HEK293 (cell line): Measurements from ENCODE around the gene COQ6.
"Not testable (repeated sequence)": the region's sequence is repeated elsewhere in the genome, so short reads cannot be mapped to it uniquely, and the experiment has no call there.

Source experiments
- CTCF ChIA-PET: fragments of 350-600 bp; formaldehyde crosslinking; extraction: SDS; loops from one replicate; lab custom pipeline; 2021; ENCODE audit warnings: antibody characterized with exemption; lab: Yijun Ruan, JAX
- POLR2A ChIA-PET: fragments of 300-600 bp; formaldehyde crosslinking; extraction: SDS; loops from one replicate; lab custom pipeline; 2020; ENCODE audit warnings: antibody characterized with exemption, inconsistent platforms; lab: Yijun Ruan, JAX
- H3K27ac ChIP-seq: fragments of 200-500 bp; sonication (Bioruptor generic); 2 replicates; pipeline ENCODE4 v1.5.1; 2014; ENCODE audit warnings: low read depth, low read length, control low read depth, inconsistent platforms; ENCODE audit errors: extremely low read depth
- H3K36me3 ChIP-seq, 2 experiments: fragments of 200-500 bp in 1 of 2; sonication (Bioruptor generic) in 1 of 2; 1 replicate in 1 of 2; 2 replicates in 1 of 2; pipeline ENCODE4 v1.5.1; 2014 to 2017; ENCODE audit warnings: inconsistent platforms in 2 of 2, low read length in 2 of 2; ENCODE audit not compliant: control insufficient read depth in 2 of 2, insufficient read depth in 1 of 2
- H3K4me1 ChIP-seq: fragments of 200-500 bp; sonication (Bioruptor generic); 2 replicates; pipeline ENCODE4 v1.5.1; 2014; ENCODE audit warnings: mild to moderate bottlenecking, low read length, inconsistent platforms; ENCODE audit not compliant: control insufficient read depth, insufficient read depth
- H3K4me3 ChIP-seq: 2 replicates; pipeline ENCODE4 v1.5.1; 2011; ENCODE audit warnings: low read depth, mild to moderate bottlenecking, control low read depth, low read length, moderate library complexity
- H3K9me3 ChIP-seq: fragments of 200-500 bp; sonication (Bioruptor generic); 2 replicates; pipeline ENCODE4 v1.5.1; 2014; ENCODE audit warnings: low read depth, low read length, inconsistent platforms; ENCODE audit not compliant: control insufficient read depth, insufficient read depth
- GLIS2 ChIP-seq: fragments of 450-650 bp; formaldehyde crosslinking; IDR thresholded peaks from 2 replicates; pipeline ENCODE4 v1.5.1; 2016; ENCODE audit warnings: missing biosample characterization, missing genetic modification characterization
- HOXA7 ChIP-seq: sonication (generic); formaldehyde crosslinking; IDR thresholded peaks from 2 replicates; pipeline ENCODE4 v1.8.1; 2022; ENCODE audit warnings: missing genetic modification reagents, borderline replicate concordance
- YY1 ChIP-seq: fragments of 450-650 bp; formaldehyde crosslinking; IDR thresholded peaks from 2 replicates; pipeline ENCODE4 v1.5.1; 2018; ENCODE audit warnings: missing biosample characterization, missing genetic modification characterization
- ZBTB21 ChIP-seq: fragments of 450-650 bp; formaldehyde crosslinking; IDR thresholded peaks from 2 replicates; pipeline ENCODE4 v1.5.1; 2017; ENCODE audit warnings: missing biosample characterization, missing genetic modification characterization
- ZIC2 ChIP-seq: fragments of 450-650 bp; formaldehyde crosslinking; IDR thresholded peaks from 2 replicates; pipeline ENCODE4 v1.5.1; 2016; ENCODE audit warnings: missing biosample characterization, missing genetic modification characterization
- ZNF121 ChIP-seq: fragments of 450-650 bp; formaldehyde crosslinking; IDR thresholded peaks from 2 replicates; pipeline ENCODE4 v1.5.1; 2016; ENCODE audit warnings: missing biosample characterization, missing genetic modification characterization
- ZNF146 ChIP-seq: fragments of 450-650 bp; formaldehyde crosslinking; IDR thresholded peaks from 2 replicates; pipeline ENCODE4 v1.5.1; 2016; ENCODE audit warnings: missing biosample characterization, missing genetic modification characterization
- ZNF155 ChIP-seq: fragments of 450-650 bp; formaldehyde crosslinking; IDR thresholded peaks from 2 replicates; pipeline ENCODE4 v1.5.1; 2016; ENCODE audit warnings: missing biosample characterization, missing genetic modification characterization
- ZNF157 ChIP-seq: fragments of 450-650 bp; formaldehyde crosslinking; IDR thresholded peaks from 2 replicates; pipeline ENCODE4 v1.5.1; 2016; ENCODE audit warnings: missing biosample characterization, missing genetic modification characterization
- ZNF169 ChIP-seq: fragments of 450-650 bp; formaldehyde crosslinking; IDR thresholded peaks from 2 replicates; pipeline ENCODE4 v1.5.1; 2016; ENCODE audit warnings: missing biosample characterization, missing genetic modification characterization
- ZNF248 ChIP-seq: fragments of 450-650 bp; formaldehyde crosslinking; IDR thresholded peaks from 2 replicates; pipeline ENCODE4 v1.5.1; 2017; ENCODE audit warnings: missing biosample characterization, missing genetic modification characterization
- ZNF280C ChIP-seq: fragments of 450-650 bp; formaldehyde crosslinking; IDR thresholded peaks from 2 replicates; pipeline ENCODE4 v1.5.1; 2016; ENCODE audit warnings: missing biosample characterization, missing genetic modification characterization
- ZNF302 ChIP-seq: fragments of 450-650 bp; formaldehyde crosslinking; IDR thresholded peaks from 2 replicates; pipeline ENCODE4 v1.5.1; 2016; ENCODE audit warnings: missing biosample characterization, missing genetic modification characterization, low read depth
- ZNF311 ChIP-seq: fragments of 450-650 bp; formaldehyde crosslinking; IDR thresholded peaks from 2 replicates; pipeline ENCODE4 v1.5.1; 2017; ENCODE audit warnings: missing biosample characterization, missing genetic modification characterization, borderline replicate concordance
- ZNF514 ChIP-seq: fragments of 450-650 bp; formaldehyde crosslinking; IDR thresholded peaks from 2 replicates; pipeline ENCODE4 v1.5.1; 2016; ENCODE audit warnings: missing biosample characterization, missing genetic modification characterization
- ZNF558 ChIP-seq: fragments of 450-650 bp; formaldehyde crosslinking; IDR thresholded peaks from 2 replicates; pipeline ENCODE4 v1.5.1; 2016; ENCODE audit warnings: missing biosample characterization, missing genetic modification characterization
- ZNF560 ChIP-seq: fragments of 450-650 bp; formaldehyde crosslinking; IDR thresholded peaks from 2 replicates; pipeline ENCODE4 v1.5.1; 2017; ENCODE audit warnings: missing biosample characterization, missing genetic modification characterization, borderline replicate concordance
- ZNF585B ChIP-seq: fragments of 450-650 bp; formaldehyde crosslinking; IDR thresholded peaks from 2 replicates; pipeline ENCODE4 v1.5.1; 2016; ENCODE audit warnings: missing biosample characterization, missing genetic modification characterization
- ZNF610 ChIP-seq: fragments of 450-650 bp; formaldehyde crosslinking; IDR thresholded peaks from 2 replicates; pipeline ENCODE4 v1.5.1; 2016; ENCODE audit warnings: missing biosample characterization, missing genetic modification characterization, borderline replicate concordance
- ZNF639 ChIP-seq: fragments of 450-650 bp; formaldehyde crosslinking; IDR thresholded peaks from 2 replicates; pipeline ENCODE4 v1.5.1; 2016; ENCODE audit warnings: missing biosample characterization, missing genetic modification characterization
- ZNF660 ChIP-seq: fragments of 450-650 bp; IDR thresholded peaks from 2 replicates; pipeline ENCODE4 v1.5.1; 2018; ENCODE audit warnings: missing biosample characterization, mild to moderate bottlenecking, missing genetic modification characterization
- ZNF701 ChIP-seq: fragments of 450-650 bp; formaldehyde crosslinking; IDR thresholded peaks from 2 replicates; pipeline ENCODE4 v1.5.1; 2016; ENCODE audit warnings: missing biosample characterization, missing genetic modification characterization
- ZSCAN30 ChIP-seq: fragments of 450-650 bp; IDR thresholded peaks from 2 replicates; pipeline ENCODE4 v1.5.1; 2018; ENCODE audit warnings: missing biosample characterization, mild to moderate bottlenecking, missing genetic modification characterization, moderate library complexity
- TF ChIP-seq, protein P1 (sequence below): fragments of 450-650 bp; formaldehyde crosslinking; IDR thresholded peaks from 2 replicates; pipeline ENCODE4 v1.5.1; 2016; ENCODE audit warnings: missing biosample characterization, missing genetic modification characterization

The COQ6 gene

GRCh38 chr14:73997944-73998447, 47.9 kb downstream of the COQ6 start:
- Histone ChIP-seq H3K4me1 (no peaks in the 10 kb centered on the region), H3K27ac (no peak overlapping the region), H3K36me3 (peaks cover 0 to 4% of the 10 kb centered on the region in 2 experiments; a peak in 2 of 3 replicates), H3K4me3 (no peak overlapping the region), H3K9me3 (no peaks in the 10 kb centered on the region)
- ChIA-PET POLR2A (no interaction called here), CTCF (no interaction called here)
- TF ChIP-seq ZNF560 (no peak), ZNF701 (no peak), ZNF280C (no peak), ZNF610 (tag by site-specific recombination) (no peak), ZBTB21 (tag by site-specific recombination) (no peak), ZNF146 (no peak), ZNF585B (tag by site-specific recombination) (no peak), ZNF514 (tag by site-specific recombination) (no peak), ZNF558 (tag by site-specific recombination) (no peak), ZNF248 (tag by site-specific recombination) (no peak)
- TF ChIP-seq, protein P1, sequence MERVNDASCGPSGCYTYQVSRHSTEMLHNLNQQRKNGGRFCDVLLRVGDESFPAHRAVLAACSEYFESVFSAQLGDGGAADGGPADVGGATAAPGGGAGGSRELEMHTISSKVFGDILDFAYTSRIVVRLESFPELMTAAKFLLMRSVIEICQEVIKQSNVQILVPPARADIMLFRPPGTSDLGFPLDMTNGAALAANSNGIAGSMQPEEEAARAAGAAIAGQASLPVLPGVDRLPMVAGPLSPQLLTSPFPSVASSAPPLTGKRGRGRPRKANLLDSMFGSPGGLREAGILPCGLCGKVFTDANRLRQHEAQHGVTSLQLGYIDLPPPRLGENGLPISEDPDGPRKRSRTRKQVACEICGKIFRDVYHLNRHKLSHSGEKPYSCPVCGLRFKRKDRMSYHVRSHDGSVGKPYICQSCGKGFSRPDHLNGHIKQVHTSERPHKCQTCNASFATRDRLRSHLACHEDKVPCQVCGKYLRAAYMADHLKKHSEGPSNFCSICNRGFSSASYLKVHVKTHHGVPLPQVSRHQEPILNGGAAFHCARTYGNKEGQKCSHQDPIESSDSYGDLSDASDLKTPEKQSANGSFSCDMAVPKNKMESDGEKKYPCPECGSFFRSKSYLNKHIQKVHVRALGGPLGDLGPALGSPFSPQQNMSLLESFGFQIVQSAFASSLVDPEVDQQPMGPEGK (tag by site-specific recombination): no peak

GRCh38 chr14:73998726-73999125, 48.6 kb downstream of the COQ6 start:
- Histone ChIP-seq H3K4me1 (no peaks in the 10 kb centered on the region), H3K4me3 (no peak overlapping the region), H3K27ac (no peak overlapping the region), H3K9me3 (no peaks in the 10 kb centered on the region), H3K36me3 (peaks cover 0 to 4% of the 10 kb centered on the region in 2 experiments; a peak in 2 of 3 replicates)
- POLR2A ChIA-PET: no interaction called here
- CTCF ChIA-PET: no interaction called here
- TF ChIP-seq HOXA7 (CRISPR knock-in tag) (no peak), GLIS2 (tag by site-specific recombination) (no peak), ZNF155 (no peak), ZNF639 (no peak), ZNF121 (tag by site-specific recombination) (no peak), ZIC2 (tag by site-specific recombination) (no peak), ZNF302 (tag by site-specific recombination) (no peak), ZNF311 (tag by site-specific recombination) (no peak), ZNF157 (tag by site-specific recombination) (no peak), ZNF660 (no peak), ZNF169 (no peak), YY1 (no peak), ZSCAN30 (no peak)

- CTCF ChIA-PET, H3K4me3 ChIP-seq, H3K9me3 ChIP-seq, POLR2A ChIA-PET, H3K27ac ChIP-seq, H3K4me1 ChIP-seq: not testable (repeated sequence)
- peaks cover 13 to 14% of the 10 kb centered on the region in 2 experiments; a peak in 2 of 3 replicates for H3K36me3 ChIP-seq
These were observed 55.6 kb downstream of the COQ6 start for GRCh38 chr14:74005664-74006063.
